B cell (primary cell): ENCODE measurements around the gene RECK. TPM values are rescaled to one million over a fixed set of nuclear protein-coding genes. Genes with fewer than 3 reads are reported as not detected.

Source experiments
- ATAC-seq: fragments of 200-7000 bp; cut with Tn5 transposase; one replicate; pipeline ENCODE4 v1.10.0; 2021; ENCODE audit warnings: low read depth, mild to moderate bottlenecking, moderate number of reproducible peaks, moderate library complexity
- CTCF ChIA-PET: fragments of 350-600 bp; sonication (Branson Sonifier 250); formaldehyde crosslinking; loops from one replicate; lab custom pipeline; 2021; ENCODE audit warnings: antibody characterized with exemption, inconsistent platforms; lab: Charles Lee
- POLR2A ChIA-PET: fragments of 350-600 bp; sonication (Branson Sonifier 250); formaldehyde crosslinking; loops from one replicate; lab custom pipeline; 2021; ENCODE audit warnings: antibody characterized with exemption; lab: Charles Lee
- DNase-seq: peaks from one replicate; pipeline ENCODE4 v3.0.0; 2013
- H2AFZ ChIP-seq: 2 replicates; pipeline ENCODE4 v1.6.1; 2012; ENCODE audit warnings: mild to moderate bottlenecking, low read depth, low read length; ENCODE audit not compliant: insufficient read depth, poor library complexity, severe bottlenecking
- H3K27ac ChIP-seq, 2 donors: 1 replicate in 1 of 2; 2 replicates in 1 of 2; pipeline ENCODE4 v1.5.1; 2012 to 2013; ENCODE audit warnings: low read length in 2 of 2, mild to moderate bottlenecking in 2 of 2, moderate library complexity in 1 of 2
- H3K27me3 ChIP-seq, 4 experiments: fragments of 200-600 bp in 1 of 4; sonication (generic) in 1 of 4; replicated peaks in 1 of 4; 1 replicate in 2 of 4; 2 replicates in 2 of 4; pipeline versions ENCODE4 v1.6.1 to v1.7.0; 2013 to 2016; ENCODE audit warnings: low read length in 3 of 4, mild to moderate bottlenecking in 2 of 4, mixed read lengths in 1 of 4, moderate library complexity in 1 of 4; ENCODE audit not compliant: insufficient read depth in 4 of 4, control insufficient read depth in 3 of 4; ENCODE audit errors: control extremely low read depth in 1 of 4
- H3K36me3 ChIP-seq, 2 experiments: replicated peaks in 1 of 2; 1 replicate in 1 of 2; 2 replicates in 1 of 2; pipeline versions ENCODE4 v1.6.1 to v1.7.1; 2013; ENCODE audit warnings: low read length in 1 of 2; ENCODE audit not compliant: insufficient read depth in 2 of 2, control insufficient read depth in 1 of 2; ENCODE audit errors: control extremely low read depth in 1 of 2, extremely low read depth in 1 of 2
- H3K4me1 ChIP-seq, 2 donors: fragments of 200-600 bp in 1 of 2; sonication (generic) in 1 of 2; 1 replicate in 1 of 2; 2 replicates in 1 of 2; pipeline versions ENCODE4 v1.5.1 to v1.6.1; 2013 to 2017; ENCODE audit warnings: low read length in 2 of 2; ENCODE audit not compliant: control insufficient read depth in 2 of 2, insufficient read depth in 2 of 2
- H3K4me2 ChIP-seq: replicated peaks from 2 replicates; pipeline ENCODE3; 2012; ENCODE audit warnings: mild to moderate bottlenecking, low read depth, low read length; ENCODE audit not compliant: poor library complexity, severe bottlenecking
- H3K4me3 ChIP-seq, 5 experiments: fragments of 200-600 bp in 1 of 5; sonication (generic) in 1 of 5; 1 replicate in 3 of 5; 2 replicates in 2 of 5; pipeline versions ENCODE4 v1.5.1 to v1.7.0; 2011 to 2016; ENCODE audit warnings: low read length in 4 of 5, mild to moderate bottlenecking in 4 of 5, low read depth in 2 of 5, control low read depth in 1 of 5, moderate library complexity in 1 of 5; ENCODE audit not compliant: insufficient read depth in 1 of 5; ENCODE audit errors: control extremely low read depth in 1 of 5, extremely low read depth in 1 of 5
- H3K79me2 ChIP-seq: fragments of 200-600 bp; sonication (generic); one replicate; pipeline ENCODE4 v1.6.0; 2016; ENCODE audit warnings: low read length; ENCODE audit not compliant: control insufficient read depth, insufficient read depth
- H3K9ac ChIP-seq: fragments of 200-600 bp; sonication (generic); 2 replicates; pipeline ENCODE4 v1.6.1; 2017; ENCODE audit warnings: mild to moderate bottlenecking, low read length, moderate library complexity
- H3K9me3 ChIP-seq, 3 donors: one replicate each; pipeline versions ENCODE4 v1.6.1 to v1.7.1; 2013; ENCODE audit warnings: low read length in 2 of 3; ENCODE audit not compliant: control insufficient read depth in 2 of 3, insufficient read depth in 1 of 3; ENCODE audit errors: control extremely low read depth in 1 of 3
- H4K20me1 ChIP-seq: 2 replicates; pipeline ENCODE4 v1.6.0; 2012; ENCODE audit warnings: mild to moderate bottlenecking, low read length; ENCODE audit not compliant: insufficient read depth, control insufficient read depth, poor library complexity, severe bottlenecking
- H3K27ac Mint-ChIP-seq: one replicate; pipeline ENCODE4 v1.8.0; 2021; ENCODE audit warnings: mixed read lengths
- H3K27me3 Mint-ChIP-seq: one replicate; pipeline ENCODE4 v1.8.0; 2021; ENCODE audit warnings: mixed read lengths
- H3K4me1 Mint-ChIP-seq: one replicate; pipeline ENCODE4 v1.8.0; 2021; ENCODE audit warnings: mixed read lengths
- H3K4me3 Mint-ChIP-seq: one replicate; pipeline ENCODE4 v1.8.0; 2021; ENCODE audit warnings: mixed read lengths
- H3K9me3 Mint-ChIP-seq: one replicate; pipeline ENCODE4 v1.8.0; 2022; ENCODE audit warnings: mixed read lengths; ENCODE audit not compliant: insufficient read depth
- CTCF ChIP-seq: fragments of 200-600 bp; IDR thresholded peaks from one replicate; pipeline ENCODE4 v1.8.0; 2022; ENCODE audit warnings: antibody characterized with exemption, mild to moderate bottlenecking
- EZH2 ChIP-seq: IDR thresholded peaks from 2 replicates; pipeline ENCODE4 v1.6.1; 2012; ENCODE audit warnings: borderline replicate concordance, low read depth, mild to moderate bottlenecking, moderate library complexity, low read length; ENCODE audit not compliant: insufficient read depth, poor library complexity, severe bottlenecking
- WGBS: methylation state at CpG from one replicate; pipeline ENCODE4 v1.1.5; 2013; ENCODE audit warnings: missing lambda C conversion rate; ENCODE audit not compliant: insufficient coverage; 5-methylcytosine and 5-hydroxymethylcytosine counted together
- intact Hi-C: fragments of 100-400 bp; cut with micrococcal nuclease; formaldehyde crosslinking; loops from one replicate; pipeline ENCODE4 v1.10.0; 2022
- polyA plus RNA-seq: library from polyadenylated mRNA; depleted of rRNA; stranded (reverse); fragments of >200 nt; gene quantifications from 2 replicates; pipeline ENCODE4 v1.2.3, GENCODE V29; 2012
- total RNA-seq, 2 donors: library from RNA; stranded (reverse); fragments of 120-200 nt in 1 of 2; gene quantifications; 1 replicate in 1 of 2; 2 replicates in 1 of 2; pipeline versions ENCODE4 v1.2.3 to v1.2.4, GENCODE V29; 2013 to 2022

RECK gene
- total and polyA plus RNA-seq, 2 donors (not counting 1 experiment from before 2014, with no cell fraction given): 5.6 to 7.7 TPM

DNA sequence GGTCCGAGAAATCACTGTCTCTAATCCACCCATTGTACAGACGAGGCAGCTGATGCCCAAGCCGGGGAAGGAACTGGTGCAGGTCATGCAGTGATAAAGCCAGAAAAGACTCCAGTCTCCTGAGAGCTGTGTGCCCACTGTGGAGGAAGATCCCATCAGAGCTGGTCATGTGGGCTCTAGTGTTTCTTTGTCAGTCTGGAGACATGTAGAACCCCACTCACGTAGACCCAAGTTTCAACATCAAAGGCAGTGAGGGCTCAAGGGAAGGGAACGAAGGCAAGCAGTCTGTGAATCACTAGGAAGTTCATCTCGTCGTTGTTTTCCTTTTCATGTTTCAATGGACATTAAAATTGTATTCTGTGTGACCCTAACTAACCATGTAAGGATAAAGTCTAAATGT lies 85.3 kb downstream of the RECK start:
- DNase-seq: no peak
- POLR2A ChIA-PET: no interaction called here
- intact Hi-C loops: no loop called here
- Histone ChIP-seq H3K4me3 (no peak overlapping the region), H3K27me3 (no peaks in the 10 kb centered on the region), H3K4me2 (no peak overlapping the region), H3K36me3 (peaks cover 0 to 3% of the 10 kb centered on the region in 2 experiments), H3K9ac (no peak overlapping the region), H3K79me2 (no peaks in the 10 kb centered on the region), H3K4me1 (no peaks in the 10 kb centered on the region), H3K27ac (no peak overlapping the region), H2AFZ (no peak overlapping the region), H4K20me1 (no peaks in the 10 kb centered on the region), H3K9me3 (no peaks in the 10 kb centered on the region)
- WGBS: 97% methylated on average over 5 of the region's 7 CpGs
- Mint-ChIP-seq H3K4me1 (no peaks in the 10 kb centered on the region), H3K27me3 (no peaks in the 10 kb centered on the region), H3K9me3 (no peaks in the 10 kb centered on the region), H3K4me3 (no peak overlapping the region), H3K27ac (no peak overlapping the region)
- CTCF ChIA-PET: interaction anchor here (0.7 to 1.0 kb wide), 2 partner anchors 19 to 315 kb away, joined by 3 read pairs; no protein-coding TSS in a partner anchor
- no peak for TF ChIP-seq EZH2
- TF ChIP-seq CTCF: no peak
- ATAC-seq: no peak

GRCh38 chr9:36123515-36123914 lies 86.8 kb downstream of the RECK start:
- no peak overlapping the region for H3K4me2 ChIP-seq

More at GRCh38 chr9:36123515-36123914, 86.8 kb downstream of the RECK start:
- no peak overlapping the region for H3K27ac ChIP-seq
- peaks cover 0 to 3% of the 10 kb centered on the region in 2 experiments for H3K36me3 ChIP-seq
- H3K4me1 ChIP-seq: peaks cover 10 to 11% of the 10 kb centered on the region in 2 donors
- intact Hi-C loops: no loop called here
- no peak overlapping the region for H3K27ac Mint-ChIP-seq
- H3K79me2 ChIP-seq: no peaks in the 10 kb centered on the region
- H3K4me3 ChIP-seq: no peak overlapping the region
- no peak for TF ChIP-seq EZH2
- H3K27me3 ChIP-seq: no peaks in the 10 kb centered on the region
- no peak overlapping the region for H3K9ac ChIP-seq
- DNase-seq (no peak), ATAC-seq (no peak)
- no peak overlapping the region for H2AFZ ChIP-seq
- CTCF ChIA-PET: interaction anchor here (0.6 to 2.3 kb wide), 3 partner anchors 20 to 43 kb away, joined by 3 to 9 read pairs (median 4); no protein-coding TSS in a partner anchor
- H3K9me3 Mint-ChIP-seq: no peaks in the 10 kb centered on the region
- peaks cover 11% of the 10 kb centered on the region for H3K4me1 Mint-ChIP-seq
- H4K20me1 ChIP-seq: no peaks in the 10 kb centered on the region
- H3K9me3 ChIP-seq: no peaks in the 10 kb centered on the region
- no peak overlapping the region for H3K4me3 Mint-ChIP-seq
- POLR2A ChIA-PET: no interaction called here
- WGBS: no CpG with 5 or more reads among the region's 2 CpGs
- H3K27me3 Mint-ChIP-seq: no peaks in the 10 kb centered on the region
